ENCODE data around the gene ABTB2.
"Not testable (repeated sequence)": the region's sequence is repeated elsewhere in the genome, so short reads cannot be mapped to it uniquely, and the experiment has no call there.

ABTB2 gene

GRCh38 chr11:34357701-34358257 lies at the start of gene ABTB2:
Gene ABTB2, minus strand, starts transcription at chr11:34358010.
- DNase-seq: peak; percentile 96 to 97

- no peak for DNase-seq
Measured at GRCh38 chr11:34407121-34407813, 49.5 kb upstream of the ABTB2 start.

GRCh38 chr11:34406413-34406812 lies 48.6 kb upstream of the ABTB2 start:
- DNase-seq: no peak

- DNase-seq: peak in 1 of 2 donors; percentile 37
Measured at GRCh38 chr11:34405079-34405858, 47.5 kb upstream of the ABTB2 start.

GRCh38 chr11:34404280-34404679 lies 46.5 kb upstream of the ABTB2 start:
- DNase-seq: no peak

- no peak for DNase-seq
Measured at GRCh38 chr11:34403431-34403830, 45.6 kb upstream of the ABTB2 start.

GRCh38 chr11:34397811-34398210 lies 40.0 kb upstream of the ABTB2 start:
- DNase-seq: no peak

- DNase-seq: no peak
Measured at GRCh38 chr11:34397120-34397519, 39.3 kb upstream of the ABTB2 start.

GRCh38 chr11:34395916-34396550 lies 38.2 kb upstream of the ABTB2 start:
- DNase-seq: no peak

- DNase-seq: no peak
Measured at GRCh38 chr11:34394771-34395300, 37.0 kb upstream of the ABTB2 start.

- no peak for DNase-seq
Measured at GRCh38 chr11:34387653-34388052, 29.8 kb upstream of the ABTB2 start.

GRCh38 chr11:34386356-34386755 lies 28.5 kb upstream of the ABTB2 start:
- not testable (repeated sequence) for DNase-seq

- no peak for DNase-seq
Measured at GRCh38 chr11:34382532-34383276, 24.9 kb upstream of the ABTB2 start.

GRCh38 chr11:34381775-34382174 lies 24.0 kb upstream of the ABTB2 start:
- no peak for DNase-seq

GRCh38 chr11:34380696-34381095 lies 22.9 kb upstream of the ABTB2 start:
- no peak for DNase-seq

GRCh38 chr11:34379539-34379938 lies 21.7 kb upstream of the ABTB2 start:
- no peak for DNase-seq

- no peak for DNase-seq
Measured at GRCh38 chr11:34379079-34379478, 21.3 kb upstream of the ABTB2 start.

GRCh38 chr11:34373727-34374126 lies 15.9 kb upstream of the ABTB2 start:
- DNase-seq: no peak

- peak in 1 of 2 donors; percentile 11 for DNase-seq
Measured at GRCh38 chr11:34366522-34366921, 8.7 kb upstream of the ABTB2 start.

GRCh38 chr11:34364102-34364501 lies 6.3 kb upstream of the ABTB2 start:
- no peak for DNase-seq

GRCh38 chr11:34363363-34364084 lies 5.7 kb upstream of the ABTB2 start:
- no peak for DNase-seq

GRCh38 chr11:34360046-34360445 lies 2.2 kb upstream of the ABTB2 start:
- DNase-seq: no peak
